ENCODE measurements around the gene ZBTB8OS.

The ZBTB8OS gene

DNA sequence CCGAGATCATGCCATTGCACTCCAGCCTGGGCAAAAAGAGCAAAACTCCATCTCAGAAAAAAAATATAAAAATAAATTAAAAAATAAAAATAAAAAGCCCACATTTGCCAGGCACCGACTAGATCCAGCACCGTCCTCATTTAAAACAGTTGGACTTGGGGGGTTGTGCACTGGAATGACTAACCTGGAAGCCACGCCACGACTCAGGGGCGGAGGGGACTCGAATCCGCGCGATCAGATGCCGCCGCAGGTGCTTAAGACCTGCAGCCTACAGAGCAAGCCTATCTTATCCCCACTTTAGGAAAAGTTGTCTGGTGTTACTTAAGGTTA lies 38.5 kb downstream of the ZBTB8OS start:
- DNase-seq (ENCODE audit: low read depth) = no peak

DNA sequence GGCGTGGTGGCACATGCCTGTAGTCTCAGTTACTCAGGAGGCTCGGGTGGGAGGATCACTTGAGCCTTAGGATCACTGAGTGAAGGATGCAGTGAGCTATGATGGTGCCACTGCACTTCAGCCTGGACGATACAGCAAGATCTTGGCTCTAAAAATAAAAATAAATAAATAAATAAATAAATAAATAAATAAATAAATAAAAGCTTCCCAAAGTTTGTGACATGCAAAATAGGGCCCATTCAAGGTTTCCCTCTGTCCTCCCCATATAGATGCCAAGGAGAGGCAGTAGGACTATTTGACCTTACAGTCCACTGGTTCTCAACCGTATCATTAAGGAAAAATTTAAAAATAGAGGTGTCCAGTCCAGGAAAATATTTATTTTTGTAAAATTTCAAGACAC lies 41.2 kb downstream of the ZBTB8OS start:
- no peak for DNase-seq (ENCODE audit: low read depth)

DNA sequence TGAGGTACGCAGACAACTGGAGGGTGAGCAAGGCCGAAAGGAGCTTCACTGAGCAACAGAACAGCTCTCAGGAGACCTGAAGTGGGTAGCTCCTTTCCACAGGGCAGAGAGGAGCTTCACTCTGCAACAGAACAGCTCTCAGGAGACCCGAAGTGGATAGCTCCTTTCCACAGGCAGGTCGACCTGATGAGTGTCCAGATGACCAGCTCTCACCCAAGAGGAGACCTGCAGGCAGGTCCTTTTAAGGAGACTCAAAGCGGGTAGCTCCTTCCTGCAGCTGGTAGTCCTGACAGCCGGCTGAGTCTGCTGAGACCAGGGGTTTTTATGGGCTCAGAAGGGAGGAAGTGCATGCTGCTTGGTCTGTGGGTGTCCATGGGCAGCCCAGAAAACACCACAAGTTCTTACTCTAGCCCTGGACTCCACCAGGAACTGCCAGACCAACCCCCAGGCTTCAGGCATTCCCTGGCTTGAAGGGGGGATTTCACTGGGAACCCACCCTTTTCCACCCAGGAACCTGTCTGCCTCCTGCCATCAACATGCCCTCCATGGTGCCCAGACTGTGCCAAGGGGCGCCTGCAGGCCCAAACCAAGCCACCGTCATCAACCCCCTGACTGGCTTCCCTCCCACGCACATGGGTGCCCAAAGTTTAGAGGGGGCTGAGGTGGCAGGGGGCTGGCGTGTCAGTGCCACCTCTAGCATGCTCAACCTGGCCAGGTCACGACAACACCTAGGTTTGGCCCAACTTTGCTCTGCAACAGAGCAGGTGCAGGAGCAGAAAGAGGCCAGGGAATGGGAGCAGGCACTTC lies 43.6 kb downstream of the ZBTB8OS start:
- no peak for DNase-seq (ENCODE audit: low read depth)

DNA sequence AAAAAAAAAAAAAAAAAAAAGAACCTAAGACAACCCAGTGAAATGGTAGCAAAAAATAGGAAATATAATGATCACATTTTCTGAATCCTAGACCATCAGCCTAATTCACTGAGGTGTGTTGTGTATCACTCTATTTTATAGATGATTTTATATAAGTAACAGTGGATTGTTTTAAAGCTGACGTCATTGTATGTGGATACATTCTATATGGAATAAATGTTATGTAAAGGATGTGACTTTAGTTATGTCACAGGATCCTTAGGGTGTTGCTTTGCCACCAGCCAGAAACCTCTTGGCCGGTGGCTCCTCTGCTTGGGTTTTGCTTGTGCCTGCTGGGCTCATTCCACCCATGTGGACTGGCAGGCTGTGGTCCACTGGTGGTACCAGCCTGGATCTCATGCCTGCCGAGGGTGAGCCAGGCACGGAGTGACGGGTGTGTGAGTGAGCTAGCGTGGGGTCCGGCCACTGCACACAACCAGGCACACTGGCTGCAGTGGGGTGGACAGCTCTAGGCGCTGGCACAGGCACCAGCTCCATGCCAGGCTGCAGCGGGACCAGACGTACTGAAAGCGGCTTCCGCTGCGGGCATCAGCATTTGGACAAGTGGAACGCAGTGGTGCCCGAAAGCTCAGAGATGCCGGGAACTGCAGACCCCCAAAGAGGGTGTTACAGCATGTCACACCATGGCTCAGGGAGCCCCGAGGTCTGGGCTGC lies 44.5 kb downstream of the ZBTB8OS start:
- DNase-seq (ENCODE audit: low read depth) = no peak

DNA sequence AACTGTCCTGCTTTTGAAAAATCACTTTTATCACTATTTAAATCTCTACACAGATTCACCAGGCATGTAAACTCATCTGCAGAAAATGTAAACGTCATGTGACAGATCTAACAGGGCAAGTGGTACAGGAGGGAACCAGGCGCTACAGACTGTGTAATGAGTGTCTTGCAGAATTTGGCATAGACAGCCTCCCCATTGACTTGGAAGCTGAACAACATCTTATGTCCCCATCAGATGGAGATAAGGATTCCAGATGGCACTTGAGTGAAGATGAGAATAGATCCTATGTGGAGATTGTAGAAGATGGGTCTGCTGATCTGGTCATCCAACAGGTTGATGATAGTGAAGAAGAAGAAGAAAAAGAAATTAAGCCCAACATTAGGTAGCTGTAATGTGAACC lies 50.3 kb downstream of the ZBTB8OS start:
- no peak for DNase-seq (ENCODE audit: low read depth)

GRCh38 chr1:32592943-32593342 lies 57.4 kb downstream of the ZBTB8OS start:
- no peak for DNase-seq (ENCODE audit: low read depth)

DNA sequence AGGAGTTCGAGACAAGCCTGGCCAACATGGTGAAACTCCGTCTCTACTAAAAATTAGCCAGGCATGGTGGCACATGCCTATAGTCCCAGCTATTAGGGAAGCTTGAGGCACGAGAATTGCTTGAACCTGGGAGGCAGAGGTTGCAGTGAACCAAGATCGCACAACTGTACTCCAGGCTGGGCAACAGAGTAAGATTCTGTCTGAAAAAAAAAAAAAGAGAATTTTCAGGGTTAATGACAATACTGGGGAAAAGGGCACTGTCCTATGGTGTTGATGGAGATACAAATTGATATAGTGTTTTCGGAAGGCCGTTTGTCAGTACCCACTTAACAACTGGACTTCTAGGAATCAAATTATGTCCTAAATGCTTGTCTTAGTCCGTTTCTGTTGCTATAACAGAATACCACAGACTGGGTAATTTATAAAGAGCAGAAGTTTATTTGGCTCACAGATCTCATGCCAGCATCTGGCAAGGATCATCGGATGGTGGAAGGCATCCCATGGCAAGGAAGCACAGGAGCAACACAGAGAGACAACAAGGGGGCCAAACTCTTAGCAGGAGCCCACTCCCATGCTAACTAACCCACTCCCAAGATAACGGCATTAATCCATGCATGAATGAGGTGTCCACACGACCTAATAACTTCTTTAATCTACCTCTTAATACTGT lies 69.9 kb downstream of the ZBTB8OS start:
- DNase-seq (ENCODE audit: low read depth) = no peak
